HG02870 (cell line): ENCODE measurements around the gene TYW1B.
"Not testable (repeated sequence)": the region's sequence is repeated elsewhere in the genome, so short reads cannot be mapped to it uniquely, and the experiment has no call there.

Experiments used
- ATAC-seq: cut with Tn5 transposase; IDR thresholded peaks from one replicate; pipeline ENCODE4 v1.9.1; 2021; ENCODE audit warnings: mild to moderate bottlenecking, moderate library complexity; ENCODE audit not compliant: unreplicated experiment

Gene TYW1B

GRCh38 chr7:72816370-72817157 lies 11.4 kb downstream of the TYW1B start:
- not testable (repeated sequence) for ATAC-seq

GRCh38 chr7:72810437-72810836 lies 17.6 kb downstream of the TYW1B start:
- ATAC-seq: not testable (repeated sequence)

- ATAC-seq: not testable (repeated sequence)
These were observed 19.5 kb downstream of the TYW1B start for GRCh38 chr7:72808511-72808910.

- ATAC-seq: not testable (repeated sequence)
These were observed 21.1 kb downstream of the TYW1B start for GRCh38 chr7:72806851-72807250.

- no peak for ATAC-seq
These were observed 22.2 kb downstream of the TYW1B start for GRCh38 chr7:72805526-72806494.

- ATAC-seq: not testable (repeated sequence)
These were observed 24.2 kb downstream of the TYW1B start for GRCh38 chr7:72803778-72804177.

GRCh38 chr7:72801564-72801963 lies 26.4 kb downstream of the TYW1B start:
- not testable (repeated sequence) for ATAC-seq

GRCh38 chr7:72795401-72795800 lies 32.6 kb downstream of the TYW1B start:
- ATAC-seq: not testable (repeated sequence)

GRCh38 chr7:72793791-72794190 lies 34.2 kb downstream of the TYW1B start:
- no peak for ATAC-seq

- ATAC-seq: not testable (repeated sequence)
These were observed 37.3 kb downstream of the TYW1B start for GRCh38 chr7:72790698-72791060.

GRCh38 chr7:72790048-72790697 lies 37.8 kb downstream of the TYW1B start:
- ATAC-seq: not testable (repeated sequence)

GRCh38 chr7:72785166-72785955 lies 42.6 kb downstream of the TYW1B start:
- ATAC-seq: no peak

GRCh38 chr7:72783601-72784370 lies 44.2 kb downstream of the TYW1B start:
- ATAC-seq: not testable (repeated sequence)

- no peak for ATAC-seq
These were observed 46.4 kb downstream of the TYW1B start for GRCh38 chr7:72781631-72782030.

- no peak for ATAC-seq
These were observed 46.8 kb downstream of the TYW1B start for GRCh38 chr7:72781161-72781560.

GRCh38 chr7:72780289-72780894 lies 47.6 kb downstream of the TYW1B start:
- not testable (repeated sequence) for ATAC-seq

GRCh38 chr7:72777167-72777566 lies 50.8 kb downstream of the TYW1B start:
- not testable (repeated sequence) for ATAC-seq

GRCh38 chr7:72772627-72773026 lies 55.4 kb downstream of the TYW1B start:
- not testable (repeated sequence) for ATAC-seq

GRCh38 chr7:72766994-72767393 lies 61.0 kb downstream of the TYW1B start:
- not testable (repeated sequence) for ATAC-seq
